Prostate gland (tissue), 2 donors: ENCODE data around the gene MIGA1.

Source experiments
- CTCF ChIP-seq, 4 experiments: fragments of 200-600 bp in 2 of 4; fragments of 450-650 bp in 2 of 4; sonication (generic) in 2 of 4; IDR thresholded peaks; 1 replicate in 3 of 4; 2 replicates in 1 of 4; pipeline ENCODE4 v1.5.1; 2016 to 2019; ENCODE audit warnings: antibody characterized with exemption in 4 of 4, mild to moderate bottlenecking in 2 of 4, moderate library complexity in 2 of 4
- POLR2A ChIP-seq: fragments of 450-650 bp; IDR thresholded peaks from one replicate; pipeline ENCODE4 v1.6.1; 2016; ENCODE audit warnings: antibody characterized with exemption, mild to moderate bottlenecking
- POLR2AphosphoS5 ChIP-seq: sonication (generic); formaldehyde crosslinking; IDR thresholded peaks from one replicate; pipeline ENCODE4 v1.6.1; 2017; ENCODE audit warnings: antibody characterized with exemption

GRCh38 chr1:77828098-77828497 is 48.6 kb downstream of the MIGA1 start:
- TF ChIP-seq CTCF (IDR thresholded peaks at IDR 0.05) (no peak), POLR2A (no peak), POLR2AphosphoS5 (no peak)
